ENCODE data around the gene PCDHGA8.
"Not testable (repeated sequence)": the region's sequence is repeated elsewhere in the genome, so short reads cannot be mapped to it uniquely, and the experiment has no call there.

- TF ChIP-seq, protein P1, sequence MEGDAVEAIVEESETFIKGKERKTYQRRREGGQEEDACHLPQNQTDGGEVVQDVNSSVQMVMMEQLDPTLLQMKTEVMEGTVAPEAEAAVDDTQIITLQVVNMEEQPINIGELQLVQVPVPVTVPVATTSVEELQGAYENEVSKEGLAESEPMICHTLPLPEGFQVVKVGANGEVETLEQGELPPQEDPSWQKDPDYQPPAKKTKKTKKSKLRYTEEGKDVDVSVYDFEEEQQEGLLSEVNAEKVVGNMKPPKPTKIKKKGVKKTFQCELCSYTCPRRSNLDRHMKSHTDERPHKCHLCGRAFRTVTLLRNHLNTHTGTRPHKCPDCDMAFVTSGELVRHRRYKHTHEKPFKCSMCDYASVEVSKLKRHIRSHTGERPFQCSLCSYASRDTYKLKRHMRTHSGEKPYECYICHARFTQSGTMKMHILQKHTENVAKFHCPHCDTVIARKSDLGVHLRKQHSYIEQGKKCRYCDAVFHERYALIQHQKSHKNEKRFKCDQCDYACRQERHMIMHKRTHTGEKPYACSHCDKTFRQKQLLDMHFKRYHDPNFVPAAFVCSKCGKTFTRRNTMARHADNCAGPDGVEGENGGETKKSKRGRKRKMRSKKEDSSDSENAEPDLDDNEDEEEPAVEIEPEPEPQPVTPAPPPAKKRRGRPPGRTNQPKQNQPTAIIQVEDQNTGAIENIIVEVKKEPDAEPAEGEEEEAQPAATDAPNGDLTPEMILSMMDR (IDR thresholded peaks at IDR 0.05; ENCODE audit: low read depth, low read length, poor library complexity, severe bottlenecking) = not testable (repeated sequence)
- TF ChIP-seq EZH2phosphoT487 (IDR thresholded peaks at IDR 0.05; ENCODE audit: borderline replicate concordance, low read length) = not testable (repeated sequence)
Measured at GRCh38 chr5:141432726-141433125, 40.3 kb downstream of the PCDHGA8 start.

Measured in DOHH2 (cell line).